ENCODE results near the gene USH1C.

USH1C gene

GRCh38 chr11:17526326-17526725, 17.9 kb downstream of the USH1C start:
- no peak for DNase-seq (ENCODE audit: low read depth)

- DNase-seq (ENCODE audit: low read depth): no peak
Measured at GRCh38 chr11:17525570-17525969, 18.6 kb downstream of the USH1C start.

DNA sequence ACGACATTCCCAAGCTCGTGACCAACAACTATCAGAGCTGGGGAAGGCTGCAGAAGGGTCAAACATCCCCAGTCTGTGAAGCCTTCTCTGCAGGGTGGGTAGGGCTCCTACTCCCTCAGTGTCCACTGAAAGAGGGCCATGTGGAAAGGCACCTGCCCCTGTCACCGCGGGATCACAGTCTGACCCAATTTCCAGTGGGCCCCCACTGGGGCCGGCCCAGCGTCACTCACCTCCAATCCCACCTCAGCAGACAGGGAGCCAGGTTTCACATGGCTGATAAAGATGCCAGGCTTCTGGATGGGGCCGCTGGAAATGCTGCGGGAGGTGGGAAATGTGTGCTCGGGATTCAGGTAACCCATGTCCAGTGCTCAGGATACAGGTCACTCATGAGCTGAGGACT, 20.0 kb downstream of the USH1C start:
- DNase-seq (ENCODE audit: low read depth): no peak

GRCh38 chr11:17522655-17523054, 21.6 kb downstream of the USH1C start:
- no peak for DNase-seq (ENCODE audit: low read depth)

DNA sequence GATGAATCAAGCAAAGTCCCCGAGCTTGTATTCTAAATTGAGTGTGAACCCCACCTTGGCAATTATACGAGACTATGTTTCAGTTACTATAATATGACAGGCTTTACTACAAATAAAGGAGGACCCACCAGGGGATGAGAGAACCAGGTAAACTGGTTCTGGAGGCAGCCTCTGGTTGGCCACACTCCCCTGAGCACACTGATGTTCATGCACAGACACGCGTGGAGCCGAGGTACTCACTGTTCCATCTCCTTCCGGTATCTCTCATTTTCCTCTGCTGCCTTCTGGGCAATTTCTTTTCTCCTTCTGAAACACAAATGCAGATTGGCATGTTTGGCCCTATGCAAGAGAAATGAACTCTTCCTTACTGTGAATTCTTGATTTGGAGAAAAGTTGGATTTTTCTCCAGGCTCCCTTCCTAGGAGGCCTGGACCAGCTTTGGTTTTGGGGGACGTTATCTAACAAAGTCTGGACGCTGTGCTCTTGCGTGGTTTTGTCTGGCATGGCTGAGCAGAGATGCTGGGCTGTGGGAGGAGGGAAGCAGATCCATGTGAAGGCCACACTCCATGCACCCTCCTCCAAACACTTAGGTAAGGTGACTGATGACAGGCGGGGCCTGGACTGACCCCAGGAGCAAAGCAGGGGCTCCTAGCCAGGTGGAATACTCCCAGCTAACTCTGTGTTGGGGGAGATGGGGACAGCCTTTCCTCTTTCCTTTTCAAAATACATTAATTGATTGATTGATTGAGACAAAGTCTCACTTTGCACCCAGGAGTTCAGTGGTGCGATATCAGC, 22.9 kb downstream of the USH1C start:
- no peak for DNase-seq (ENCODE audit: low read depth)

GRCh38 chr11:17519061-17519885, 24.9 kb downstream of the USH1C start:
- DNase-seq (ENCODE audit: low read depth): no peak

GRCh38 chr11:17518366-17518765, 25.9 kb downstream of the USH1C start:
- DNase-seq (ENCODE audit: low read depth): no peak

- no peak for DNase-seq (ENCODE audit: low read depth)
Measured at GRCh38 chr11:17517186-17517585, 27.0 kb downstream of the USH1C start.

DNA sequence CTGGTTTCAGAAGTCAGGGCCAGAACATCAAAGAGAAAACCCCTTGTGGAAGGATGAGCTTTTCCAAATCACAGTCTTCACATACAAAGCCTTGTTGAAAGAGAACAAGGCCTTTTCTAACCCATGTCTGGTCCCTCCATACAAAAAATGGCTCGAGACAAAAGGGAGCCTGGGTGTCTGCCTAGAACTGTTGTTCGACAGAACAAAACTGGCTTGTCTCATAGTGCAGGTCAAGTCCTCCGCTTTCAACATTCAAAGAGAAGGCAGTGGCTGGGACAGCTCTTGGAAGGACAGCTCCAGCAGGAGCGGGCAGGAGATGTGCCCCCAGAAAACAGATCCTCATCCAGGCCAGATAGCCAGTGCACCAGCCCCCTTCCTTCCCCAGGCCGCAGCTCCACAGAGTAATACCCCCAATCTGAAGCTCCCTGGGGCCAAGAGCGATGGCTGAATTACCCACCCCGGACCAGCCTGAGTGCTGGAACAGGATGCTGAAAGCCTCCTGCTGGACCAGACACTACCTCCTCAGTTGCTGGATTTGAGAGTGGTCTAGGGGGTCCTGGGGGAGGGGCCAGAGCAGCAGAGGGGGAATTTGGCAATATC, 27.6 kb downstream of the USH1C start:
- DNase-seq (ENCODE audit: low read depth): no peak

DNA sequence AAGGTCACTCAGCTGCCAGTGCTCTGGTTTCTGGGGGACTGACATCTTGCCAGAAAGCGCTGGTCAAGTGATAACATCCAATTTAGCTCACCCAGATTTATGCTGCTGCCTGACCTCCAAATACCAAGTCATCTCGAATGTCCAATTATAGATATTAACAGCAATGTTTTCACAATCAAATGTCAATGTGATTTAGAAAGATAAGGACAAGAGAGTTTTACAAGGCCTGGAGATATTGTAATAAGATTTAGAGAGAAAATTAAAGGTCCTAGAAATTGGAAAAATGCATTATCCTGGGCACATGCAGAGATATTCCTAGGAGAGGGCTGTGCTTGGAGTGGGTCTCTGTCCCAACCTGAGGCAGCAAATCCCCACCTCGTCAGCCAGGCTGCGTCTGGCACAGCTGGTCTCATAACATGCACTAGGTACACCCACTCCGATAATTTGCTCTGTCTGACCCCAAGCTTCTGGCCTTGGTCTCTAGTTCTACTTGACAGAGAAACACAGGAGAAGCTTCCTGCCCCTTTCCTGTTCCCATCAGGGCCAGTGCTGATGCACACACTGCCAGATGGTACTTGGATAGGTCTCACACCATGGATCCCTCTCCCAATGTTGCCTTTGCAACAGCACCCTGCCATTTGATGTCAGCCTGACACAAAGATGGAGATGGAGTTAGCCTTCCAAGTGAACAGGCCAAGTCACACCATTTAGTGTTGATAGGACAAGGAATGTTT, 28.6 kb downstream of the USH1C start:
- no peak for DNase-seq (ENCODE audit: low read depth)

DNA sequence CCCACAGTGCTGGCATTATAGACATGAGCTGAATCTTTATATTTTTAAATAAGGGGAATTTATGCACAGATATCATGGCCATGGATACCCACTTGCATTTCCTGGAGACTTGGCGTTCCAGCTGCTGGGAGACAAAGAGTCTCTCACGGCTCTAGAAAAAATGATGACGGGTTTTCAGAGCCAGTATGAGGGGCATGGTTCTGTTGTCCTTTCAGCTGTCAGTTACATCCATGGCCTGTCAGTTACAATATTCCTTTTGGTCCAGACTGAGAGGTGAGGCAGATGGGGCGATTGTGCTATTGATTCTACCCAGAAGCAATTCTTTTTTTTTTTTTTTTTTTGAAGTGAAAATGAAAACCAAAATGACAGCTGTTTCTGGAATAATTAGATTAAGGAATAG, 29.7 kb downstream of the USH1C start:
- DNase-seq (ENCODE audit: low read depth): no peak

GRCh38 chr11:17513853-17514252, 30.4 kb downstream of the USH1C start:
- no peak for DNase-seq (ENCODE audit: low read depth)

DNA sequence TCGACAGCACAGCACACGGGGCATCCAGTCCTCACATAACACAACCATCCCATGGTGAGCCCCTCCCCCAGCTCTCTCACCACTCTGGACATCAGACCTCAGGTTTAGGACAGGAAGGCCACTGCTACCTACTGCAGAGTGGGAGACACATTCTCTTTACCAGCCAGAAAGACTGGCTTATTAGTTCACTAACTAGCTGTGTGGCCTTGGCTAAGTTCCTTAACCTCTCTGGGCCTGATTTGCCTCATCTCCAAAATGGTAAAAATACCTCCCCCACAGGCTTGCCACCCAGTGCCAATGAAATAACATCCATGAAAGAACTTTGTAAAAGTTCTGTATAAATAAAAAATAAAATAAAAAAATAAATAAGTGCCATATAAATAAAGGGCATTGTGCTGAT, 32.1 kb downstream of the USH1C start:
- no peak for DNase-seq (ENCODE audit: low read depth)

DNA sequence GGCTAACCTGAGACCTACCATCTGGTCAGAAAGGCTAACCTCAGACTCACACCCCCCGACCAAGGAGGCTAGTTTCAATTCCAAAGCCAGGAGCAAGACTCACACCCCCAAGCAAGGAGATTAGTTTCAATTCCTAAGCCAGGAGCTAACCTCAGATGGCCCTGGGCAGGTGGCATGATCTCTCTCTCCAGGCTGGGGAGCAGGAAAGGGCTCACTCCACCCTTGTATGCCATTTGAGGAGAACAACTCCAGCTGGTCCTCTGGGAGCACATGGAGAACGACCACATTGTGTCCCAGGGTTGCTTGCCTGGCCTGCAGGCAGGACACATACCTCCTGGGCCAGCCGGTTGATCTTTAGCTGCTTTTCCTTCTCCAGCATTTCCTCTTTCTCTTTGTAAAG, 32.6 kb downstream of the USH1C start:
- DNase-seq (ENCODE audit: low read depth): no peak

- no peak for DNase-seq (ENCODE audit: low read depth)
Measured at GRCh38 chr11:17510507-17511206, 33.6 kb downstream of the USH1C start.

- DNase-seq (ENCODE audit: low read depth): no peak
Measured at GRCh38 chr11:17508791-17509190, 35.4 kb downstream of the USH1C start.

DNA sequence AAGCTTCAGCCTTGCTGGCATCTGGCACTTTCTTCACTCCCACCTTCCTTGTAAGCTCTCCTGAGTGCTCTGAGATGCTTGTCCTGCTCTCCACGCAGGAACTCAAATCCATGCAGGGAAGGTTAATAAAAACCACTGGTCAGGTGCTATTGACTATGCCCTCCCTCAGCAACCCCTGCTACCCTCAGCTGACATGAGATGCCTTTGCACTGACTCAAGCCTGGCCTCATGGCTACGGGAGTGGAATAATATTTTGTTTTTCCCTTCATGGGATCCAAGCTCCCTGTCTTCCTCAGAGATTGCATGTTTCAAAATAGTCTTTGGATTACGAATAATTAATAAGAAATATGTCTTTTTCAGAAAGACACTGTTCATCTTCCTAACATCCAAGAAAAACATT, 35.9 kb downstream of the USH1C start:
- no peak for DNase-seq (ENCODE audit: low read depth)

DNA sequence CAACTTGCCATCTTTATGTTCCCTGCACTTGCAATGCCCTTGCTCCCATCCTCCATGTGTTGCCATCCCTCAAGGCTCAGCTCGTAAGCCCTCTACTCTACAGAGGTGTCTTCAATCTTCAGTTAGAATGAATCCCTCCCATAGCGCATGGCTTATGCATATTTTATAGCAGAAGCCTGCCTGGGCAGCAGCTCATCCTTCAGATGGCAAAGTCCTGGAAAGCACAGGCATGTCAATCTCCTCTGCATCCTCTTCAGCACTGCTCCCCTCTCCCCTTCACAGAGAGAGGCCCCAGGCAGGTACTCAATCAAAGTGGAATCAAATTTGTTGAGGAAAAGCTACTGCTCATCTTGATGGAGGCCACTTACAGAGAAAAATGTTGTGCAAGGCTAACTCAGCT, 36.4 kb downstream of the USH1C start:
- no peak for DNase-seq (ENCODE audit: low read depth)

GRCh38 chr11:17506942-17507341, 37.3 kb downstream of the USH1C start:
- no peak for DNase-seq (ENCODE audit: low read depth)

DNA sequence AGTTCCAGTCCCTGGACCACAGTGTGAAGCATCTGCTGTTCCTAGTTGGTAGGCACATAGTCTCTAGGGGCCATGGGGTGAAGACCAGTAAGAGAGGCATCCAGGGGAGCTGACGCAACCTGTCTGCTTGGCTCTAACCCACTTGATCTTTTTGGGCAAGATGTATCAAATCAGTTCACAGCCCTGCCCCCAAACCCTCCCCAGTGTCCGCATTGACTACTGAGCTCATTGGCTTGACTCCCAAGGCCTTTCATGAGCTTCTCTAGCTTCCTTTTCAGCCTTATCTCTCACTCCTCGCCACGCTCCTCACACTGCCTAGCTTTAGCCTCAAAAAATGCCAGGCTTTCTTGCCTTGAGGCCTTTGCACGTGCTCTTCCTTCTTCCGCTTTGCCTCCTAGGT, 37.9 kb downstream of the USH1C start:
- DNase-seq (ENCODE audit: low read depth): no peak

GRCh38 chr11:17505146-17505545, 39.1 kb downstream of the USH1C start:
- no peak for DNase-seq (ENCODE audit: low read depth)

All from T-helper 22 cell (primary cell).